Activated CD4-positive, alpha-beta T cell treated with anti-CD3 and anti-CD28 coated beads, Interleukin-2, amount 10 ng/mL, durations not matched to agents 24 days and 14 days (primary cell): Measurements from ENCODE around the gene CCL21. TPM values are rescaled to one million over a fixed set of nuclear protein-coding genes. Genes with fewer than 3 reads are reported as not detected.

ENCODE experiments used
- DNase-seq: peaks from one replicate; pipeline ENCODE4 v3.0.0; 2022
- H3K27ac Mint-ChIP-seq: one replicate; pipeline ENCODE4 v1.8.0; 2022; ENCODE audit warnings: mild to moderate bottlenecking, mixed read lengths
- H3K27me3 Mint-ChIP-seq: one replicate; pipeline ENCODE4 v1.8.0; 2022; ENCODE audit warnings: mixed read lengths
- H3K36me3 Mint-ChIP-seq: one replicate; pipeline ENCODE4 v1.8.0; 2022; ENCODE audit warnings: low read depth, mild to moderate bottlenecking, mixed read lengths
- H3K4me1 Mint-ChIP-seq: one replicate; pipeline ENCODE4 v1.8.0; 2021; ENCODE audit warnings: mixed read lengths
- H3K4me3 Mint-ChIP-seq: one replicate; pipeline ENCODE4 v1.8.0; 2022; ENCODE audit warnings: mild to moderate bottlenecking, moderate library complexity, mixed read lengths
- H3K9me3 Mint-ChIP-seq: one replicate; pipeline ENCODE4 v1.8.0; 2021; ENCODE audit warnings: mixed read lengths
- intact Hi-C: fragments of 100-400 bp; cut with micrococcal nuclease; formaldehyde crosslinking; loops from one replicate; pipeline ENCODE4 v1.15.1; 2023
- total RNA-seq: library from RNA; stranded (reverse); gene quantifications from 2 replicates; pipeline ENCODE4 v1.2.3, GENCODE V29; 2022

CCL21 gene
- total RNA-seq, 1 donor from 2014 or later, result not detected

GRCh38 chr9:34691936-34692315 is 18.0 kb downstream of the CCL21 start:
- no peaks in the 10 kb centered on the region for H3K36me3 Mint-ChIP-seq

GRCh38 chr9:34690983-34691935 is 18.7 kb downstream of the CCL21 start, which contains the start of gene CCL19:
TSS of gene CCL19 (minus strand) at chr9:34691276. CDS start at chr9:34691139, 137 bp downstream.
- intact Hi-C loops, result no loop called here
- Mint-ChIP-seq H3K9me3 (no peaks in the 10 kb centered on the region), H3K4me1 (no peaks in the 10 kb centered on the region), H3K36me3 (no peaks in the 10 kb centered on the region), H3K4me3 (no peak within 1 kb of the TSS), H3K27me3 (peaks cover 3% of the 10 kb centered on the region), H3K27ac (no peak within 1 kb of the TSS)
- DNase-seq, result no peak

More at GRCh38 chr9:34691936-34692315, 18.0 kb downstream of the CCL21 start:
- intact Hi-C loops, result no loop called here
- no peak for DNase-seq
- Mint-ChIP-seq H3K27me3 (peaks cover 3% of the 10 kb centered on the region), H3K4me1 (no peaks in the 10 kb centered on the region), H3K9me3 (no peaks in the 10 kb centered on the region), H3K4me3 (no peak overlapping the region), H3K27ac (no peak overlapping the region)

GRCh38 chr9:34689512-34689911 is 20.4 kb downstream of the CCL21 start:
- Mint-ChIP-seq H3K4me3 (no peak overlapping the region), H3K27ac (no peak overlapping the region), H3K36me3 (no peaks in the 10 kb centered on the region), H3K27me3 (no peaks in the 10 kb centered on the region), H3K4me1 (peaks cover 2% of the 10 kb centered on the region), H3K9me3 (no peaks in the 10 kb centered on the region)
- DNase-seq, result no peak
- intact Hi-C loops, result no loop called here

- Mint-ChIP-seq H3K9me3 (no peaks in the 10 kb centered on the region), H3K4me1 (peaks cover 2% of the 10 kb centered on the region), H3K36me3 (no peaks in the 10 kb centered on the region), H3K27ac (no peak overlapping the region), H3K27me3 (no peaks in the 10 kb centered on the region), H3K4me3 (no peak overlapping the region)
- intact Hi-C loops, result no loop called here
- no peak for DNase-seq
Measured at GRCh38 chr9:34689116-34689470, 20.8 kb downstream of the CCL21 start.

- no peaks in the 10 kb centered on the region for H3K27me3 Mint-ChIP-seq
- no peaks in the 10 kb centered on the region for H3K36me3 Mint-ChIP-seq
Measured at GRCh38 chr9:34688329-34689115, 21.4 kb downstream of the CCL21 start.

GRCh38 chr9:34687276-34688030 is 22.5 kb downstream of the CCL21 start:
- intact Hi-C loops, result no loop called here
- no peaks in the 10 kb centered on the region for H3K27me3 Mint-ChIP-seq
- no peak overlapping the region for H3K27ac Mint-ChIP-seq
- H3K36me3 Mint-ChIP-seq, result no peaks in the 10 kb centered on the region
- no peak for DNase-seq
- no peaks in the 10 kb centered on the region for H3K9me3 Mint-ChIP-seq
- no peak overlapping the region for H3K4me3 Mint-ChIP-seq
- H3K4me1 Mint-ChIP-seq, result peaks cover 2% of the 10 kb centered on the region

More at GRCh38 chr9:34688329-34689115, 21.4 kb downstream of the CCL21 start:
- no peak overlapping the region for H3K27ac Mint-ChIP-seq
- no peak for DNase-seq
- H3K4me3 Mint-ChIP-seq, result no peak overlapping the region
- intact Hi-C loops, result no loop called here
- no peaks in the 10 kb centered on the region for H3K9me3 Mint-ChIP-seq
- H3K4me1 Mint-ChIP-seq, result peaks cover 2% of the 10 kb centered on the region

GRCh38 chr9:34686732-34687131 is 23.2 kb downstream of the CCL21 start:
- intact Hi-C loops, result no loop called here
- no peak overlapping the region for H3K4me3 Mint-ChIP-seq
- no peaks in the 10 kb centered on the region for H3K27me3 Mint-ChIP-seq
- no peak for DNase-seq
- H3K36me3 Mint-ChIP-seq, result no peaks in the 10 kb centered on the region
- no peak overlapping the region for H3K27ac Mint-ChIP-seq
- H3K4me1 Mint-ChIP-seq, result peaks cover 2% of the 10 kb centered on the region
- no peaks in the 10 kb centered on the region for H3K9me3 Mint-ChIP-seq

GRCh38 chr9:34686231-34686630 is 23.7 kb downstream of the CCL21 start:
- Mint-ChIP-seq H3K27me3 (no peaks in the 10 kb centered on the region), H3K9me3 (no peaks in the 10 kb centered on the region), H3K4me3 (no peak overlapping the region), H3K27ac (no peak overlapping the region), H3K4me1 (peaks cover 2% of the 10 kb centered on the region), H3K36me3 (no peaks in the 10 kb centered on the region)
- DNase-seq, result no peak
- intact Hi-C loops, result no loop called here

- Mint-ChIP-seq H3K36me3 (no peaks in the 10 kb centered on the region), H3K9me3 (no peaks in the 10 kb centered on the region), H3K27me3 (no peaks in the 10 kb centered on the region), H3K4me1 (peaks cover 2% of the 10 kb centered on the region), H3K4me3 (no peak overlapping the region), H3K27ac (no peak overlapping the region)
- intact Hi-C loops, result no loop called here
- DNase-seq, result no peak
Measured at GRCh38 chr9:34685591-34685990, 24.3 kb downstream of the CCL21 start.

- Mint-ChIP-seq H3K9me3 (no peaks in the 10 kb centered on the region), H3K27ac (no peak overlapping the region), H3K36me3 (no peaks in the 10 kb centered on the region), H3K27me3 (no peaks in the 10 kb centered on the region), H3K4me3 (no peak overlapping the region), H3K4me1 (peaks cover 2% of the 10 kb centered on the region)
- no peak for DNase-seq
- intact Hi-C loops, result no loop called here
Measured at GRCh38 chr9:34684816-34685215, 25.1 kb downstream of the CCL21 start.

GRCh38 chr9:34684145-34684544 is 25.8 kb downstream of the CCL21 start:
- Mint-ChIP-seq H3K4me3 (no peak overlapping the region), H3K9me3 (no peaks in the 10 kb centered on the region), H3K27me3 (no peaks in the 10 kb centered on the region), H3K27ac (no peak overlapping the region), H3K4me1 (peaks cover 2% of the 10 kb centered on the region), H3K36me3 (no peaks in the 10 kb centered on the region)
- no peak for DNase-seq
- intact Hi-C loops, result no loop called here

- no peaks in the 10 kb centered on the region for H3K9me3 Mint-ChIP-seq
- intact Hi-C loops, result loop anchor here (1.0 kb wide), 1 partner anchor 25 kb away; no protein-coding TSS in a partner anchor
Measured at GRCh38 chr9:34675869-34676268, 34.1 kb downstream of the CCL21 start.

GRCh38 chr9:34675048-34675714 is 34.8 kb downstream of the CCL21 start:
- H3K27me3 Mint-ChIP-seq, result no peaks in the 10 kb centered on the region
- intact Hi-C loops, result loop anchor here (1.0 kb wide), 1 partner anchor 26 kb away; no protein-coding TSS in a partner anchor
- peak; percentile 83 for DNase-seq
- no peak overlapping the region for H3K4me3 Mint-ChIP-seq
- H3K4me1 Mint-ChIP-seq, result peaks cover 2% of the 10 kb centered on the region
- H3K36me3 Mint-ChIP-seq, result no peaks in the 10 kb centered on the region
- H3K27ac Mint-ChIP-seq, result no peak overlapping the region
- H3K9me3 Mint-ChIP-seq, result no peaks in the 10 kb centered on the region

More at GRCh38 chr9:34675869-34676268, 34.1 kb downstream of the CCL21 start:
- Mint-ChIP-seq H3K27ac (no peak overlapping the region), H3K4me1 (peaks cover 2% of the 10 kb centered on the region), H3K4me3 (no peak overlapping the region), H3K27me3 (no peaks in the 10 kb centered on the region), H3K36me3 (no peaks in the 10 kb centered on the region)
- no peak for DNase-seq
